ENCODE data around the gene GDA. TPM values are rescaled to one million over a fixed set of nuclear protein-coding genes. Genes with fewer than 3 reads are reported as not detected.

Gene GDA
- total and polyA plus RNA-seq, 8 donors: 0.25 to 7.5 (median 3.5) TPM; not detected in 2

- intact Hi-C loops (cut with DNase I; ENCODE audit: low total_unique reads): no loop called here
- H3K27ac ChIP-seq: no peak overlapping the region
- no peaks in the 10 kb centered on the region for H3K9me3 ChIP-seq
- DNase-seq: no peak
- H3K4me1 ChIP-seq: no peaks in the 10 kb centered on the region
- 82 to 94% (median 88%) methylated on average over 7 of the region's 7 CpGs for WGBS, 5 donors
- H3K27me3 ChIP-seq: no peaks in the 10 kb centered on the region
- H3K36me3 ChIP-seq: no peaks in the 10 kb centered on the region
- no peak for TF ChIP-seq POLR2A (IDR thresholded peaks at IDR 0.05)
- no peak for TF ChIP-seq POLR2AphosphoS5 (IDR thresholded peaks at IDR 0.05)
- TF ChIP-seq CTCF (IDR thresholded peaks at IDR 0.05): no peak
- no peak for TF ChIP-seq EP300 (IDR thresholded peaks at IDR 0.05)
- H3K4me3 ChIP-seq: no peak overlapping the region
Measured at GRCh38 chr9:72204062-72204461, 54.8 kb downstream of the GDA start.

- no peaks in the 10 kb centered on the region for H3K36me3 ChIP-seq
- no peak overlapping the region for H3K27ac ChIP-seq
- intact Hi-C loops (cut with DNase I; ENCODE audit: low total_unique reads): no loop called here
- H3K4me3 ChIP-seq: no peak overlapping the region
- no peaks in the 10 kb centered on the region for H3K9me3 ChIP-seq
- TF ChIP-seq POLR2AphosphoS5 (IDR thresholded peaks at IDR 0.05) (no peak), CTCF (IDR thresholded peaks at IDR 0.05) (no peak), EP300 (IDR thresholded peaks at IDR 0.05) (no peak), POLR2A (IDR thresholded peaks at IDR 0.05) (no peak)
- H3K27me3 ChIP-seq: peaks cover 0 to 1% (median 0%) of the 10 kb centered on the region in 3 donors
- H3K4me1 ChIP-seq: no peaks in the 10 kb centered on the region
- DNase-seq: no peak
Measured at GRCh38 chr9:72205513-72205912, 56.3 kb downstream of the GDA start.

- Histone ChIP-seq H3K36me3 (no peaks in the 10 kb centered on the region), H3K4me3 (no peak overlapping the region), H3K4me1 (no peaks in the 10 kb centered on the region), H3K27me3 (peaks cover 0 to 3% (median 0%) of the 10 kb centered on the region in 3 donors), H3K9me3 (no peaks in the 10 kb centered on the region), H3K27ac (no peak overlapping the region)
- intact Hi-C loops (cut with DNase I; ENCODE audit: low total_unique reads): no loop called here
- DNase-seq: peak in 1 of 2 donors; percentile 15
- TF ChIP-seq EP300 (IDR thresholded peaks at IDR 0.05): no peak
- no peak for TF ChIP-seq POLR2AphosphoS5 (IDR thresholded peaks at IDR 0.05)
- TF ChIP-seq POLR2A (IDR thresholded peaks at IDR 0.05): no peak
- no peak for TF ChIP-seq CTCF (IDR thresholded peaks at IDR 0.05)
Measured at GRCh38 chr9:72207278-72207677, 58.0 kb downstream of the GDA start.

GRCh38 chr9:72210522-72210921, 61.3 kb downstream of the GDA start:
- no peaks in the 10 kb centered on the region for H3K36me3 ChIP-seq
- no peak overlapping the region for H3K27ac ChIP-seq
- intact Hi-C loops (cut with DNase I; ENCODE audit: low total_unique reads): no loop called here
- peaks cover 0 to 3% (median 0%) of the 10 kb centered on the region in 3 donors for H3K27me3 ChIP-seq
- H3K9me3 ChIP-seq: no peaks in the 10 kb centered on the region
- no peaks in the 10 kb centered on the region for H3K4me1 ChIP-seq
- no peak for TF ChIP-seq POLR2AphosphoS5 (IDR thresholded peaks at IDR 0.05)
- no peak for TF ChIP-seq POLR2A (IDR thresholded peaks at IDR 0.05)
- TF ChIP-seq CTCF (IDR thresholded peaks at IDR 0.05): no peak
- no peak for TF ChIP-seq EP300 (IDR thresholded peaks at IDR 0.05)
- WGBS, 5 donors: 68 to 78% (median 73%) methylated on average over 6 of the region's 6 CpGs
- H3K4me3 ChIP-seq: no peak overlapping the region
- DNase-seq: no peak
